B cell (primary cell): ENCODE measurements around the gene FGD4. TPM values are rescaled to one million over a fixed set of nuclear protein-coding genes. Genes with fewer than 3 reads are reported as not detected.

Experiments
- ATAC-seq: fragments of 200-7000 bp; cut with Tn5 transposase; one replicate; pipeline ENCODE4 v1.10.0; 2021; ENCODE audit warnings: low read depth, mild to moderate bottlenecking, moderate number of reproducible peaks, moderate library complexity
- CTCF ChIA-PET: fragments of 350-600 bp; sonication (Branson Sonifier 250); formaldehyde crosslinking; loops from one replicate; lab custom pipeline; 2021; ENCODE audit warnings: antibody characterized with exemption, inconsistent platforms; lab: Charles Lee
- POLR2A ChIA-PET: fragments of 350-600 bp; sonication (Branson Sonifier 250); formaldehyde crosslinking; loops from one replicate; lab custom pipeline; 2021; ENCODE audit warnings: antibody characterized with exemption; lab: Charles Lee
- DNase-seq: peaks from one replicate; pipeline ENCODE4 v3.0.0; 2013
- H2AFZ ChIP-seq: 2 replicates; pipeline ENCODE4 v1.6.1; 2012; ENCODE audit warnings: mild to moderate bottlenecking, low read depth, low read length; ENCODE audit not compliant: insufficient read depth, poor library complexity, severe bottlenecking
- H3K27ac ChIP-seq, 2 donors: 1 replicate in 1 of 2; 2 replicates in 1 of 2; pipeline ENCODE4 v1.5.1; 2012 to 2013; ENCODE audit warnings: low read length in 2 of 2, mild to moderate bottlenecking in 2 of 2, moderate library complexity in 1 of 2
- H3K27me3 ChIP-seq, 4 experiments: fragments of 200-600 bp in 1 of 4; sonication (generic) in 1 of 4; replicated peaks in 1 of 4; 1 replicate in 2 of 4; 2 replicates in 2 of 4; pipeline versions ENCODE4 v1.6.1 to v1.7.0; 2013 to 2016; ENCODE audit warnings: low read length in 3 of 4, mild to moderate bottlenecking in 2 of 4, mixed read lengths in 1 of 4, moderate library complexity in 1 of 4; ENCODE audit not compliant: insufficient read depth in 4 of 4, control insufficient read depth in 3 of 4; ENCODE audit errors: control extremely low read depth in 1 of 4
- H3K36me3 ChIP-seq, 2 experiments: replicated peaks in 1 of 2; 1 replicate in 1 of 2; 2 replicates in 1 of 2; pipeline versions ENCODE4 v1.6.1 to v1.7.1; 2013; ENCODE audit warnings: low read length in 1 of 2; ENCODE audit not compliant: insufficient read depth in 2 of 2, control insufficient read depth in 1 of 2; ENCODE audit errors: control extremely low read depth in 1 of 2, extremely low read depth in 1 of 2
- H3K4me1 ChIP-seq, 2 donors: fragments of 200-600 bp in 1 of 2; sonication (generic) in 1 of 2; 1 replicate in 1 of 2; 2 replicates in 1 of 2; pipeline versions ENCODE4 v1.5.1 to v1.6.1; 2013 to 2017; ENCODE audit warnings: low read length in 2 of 2; ENCODE audit not compliant: control insufficient read depth in 2 of 2, insufficient read depth in 2 of 2
- H3K4me2 ChIP-seq: replicated peaks from 2 replicates; pipeline ENCODE3; 2012; ENCODE audit warnings: mild to moderate bottlenecking, low read depth, low read length; ENCODE audit not compliant: poor library complexity, severe bottlenecking
- H3K4me3 ChIP-seq, 5 experiments: fragments of 200-600 bp in 1 of 5; sonication (generic) in 1 of 5; 1 replicate in 3 of 5; 2 replicates in 2 of 5; pipeline versions ENCODE4 v1.5.1 to v1.7.0; 2011 to 2016; ENCODE audit warnings: low read length in 4 of 5, mild to moderate bottlenecking in 4 of 5, low read depth in 2 of 5, control low read depth in 1 of 5, moderate library complexity in 1 of 5; ENCODE audit not compliant: insufficient read depth in 1 of 5; ENCODE audit errors: control extremely low read depth in 1 of 5, extremely low read depth in 1 of 5
- H3K79me2 ChIP-seq: fragments of 200-600 bp; sonication (generic); one replicate; pipeline ENCODE4 v1.6.0; 2016; ENCODE audit warnings: low read length; ENCODE audit not compliant: control insufficient read depth, insufficient read depth
- H3K9ac ChIP-seq: fragments of 200-600 bp; sonication (generic); 2 replicates; pipeline ENCODE4 v1.6.1; 2017; ENCODE audit warnings: mild to moderate bottlenecking, low read length, moderate library complexity
- H3K9me3 ChIP-seq, 3 donors: one replicate each; pipeline versions ENCODE4 v1.6.1 to v1.7.1; 2013; ENCODE audit warnings: low read length in 2 of 3; ENCODE audit not compliant: control insufficient read depth in 2 of 3, insufficient read depth in 1 of 3; ENCODE audit errors: control extremely low read depth in 1 of 3
- H4K20me1 ChIP-seq: 2 replicates; pipeline ENCODE4 v1.6.0; 2012; ENCODE audit warnings: mild to moderate bottlenecking, low read length; ENCODE audit not compliant: insufficient read depth, control insufficient read depth, poor library complexity, severe bottlenecking
- H3K27ac Mint-ChIP-seq: one replicate; pipeline ENCODE4 v1.8.0; 2021; ENCODE audit warnings: mixed read lengths
- H3K27me3 Mint-ChIP-seq: one replicate; pipeline ENCODE4 v1.8.0; 2021; ENCODE audit warnings: mixed read lengths
- H3K4me1 Mint-ChIP-seq: one replicate; pipeline ENCODE4 v1.8.0; 2021; ENCODE audit warnings: mixed read lengths
- H3K4me3 Mint-ChIP-seq: one replicate; pipeline ENCODE4 v1.8.0; 2021; ENCODE audit warnings: mixed read lengths
- H3K9me3 Mint-ChIP-seq: one replicate; pipeline ENCODE4 v1.8.0; 2022; ENCODE audit warnings: mixed read lengths; ENCODE audit not compliant: insufficient read depth
- EZH2 ChIP-seq: IDR thresholded peaks from 2 replicates; pipeline ENCODE4 v1.6.1; 2012; ENCODE audit warnings: borderline replicate concordance, low read depth, mild to moderate bottlenecking, moderate library complexity, low read length; ENCODE audit not compliant: insufficient read depth, poor library complexity, severe bottlenecking
- WGBS: methylation state at CpG from one replicate; pipeline ENCODE4 v1.1.5; 2013; ENCODE audit warnings: missing lambda C conversion rate; ENCODE audit not compliant: insufficient coverage; 5-methylcytosine and 5-hydroxymethylcytosine counted together
- intact Hi-C: fragments of 100-400 bp; cut with micrococcal nuclease; formaldehyde crosslinking; loops from one replicate; pipeline ENCODE4 v1.10.0; 2022
- polyA plus RNA-seq: library from polyadenylated mRNA; depleted of rRNA; stranded (reverse); fragments of >200 nt; gene quantifications from 2 replicates; pipeline ENCODE4 v1.2.3, GENCODE V29; 2012
- total RNA-seq, 2 donors: library from RNA; stranded (reverse); fragments of 120-200 nt in 1 of 2; gene quantifications; 1 replicate in 1 of 2; 2 replicates in 1 of 2; pipeline versions ENCODE4 v1.2.3 to v1.2.4, GENCODE V29; 2013 to 2022
- TF ChIP-seq, protein P1 (sequence below): fragments of 200-600 bp; IDR thresholded peaks from one replicate; pipeline ENCODE4 v1.8.0; 2022; ENCODE audit warnings: antibody characterized with exemption, mild to moderate bottlenecking

FGD4 gene
- total and polyA plus RNA-seq, 2 donors (not counting 1 experiment from before 2014, with no cell fraction given), result 2.1 to 2.8 TPM

- CTCF ChIA-PET, result interaction anchor here (1.1 kb wide), 1 partner anchor 17 kb away, joined by 3 read pairs; no protein-coding TSS in a partner anchor
- intact Hi-C loops, result no loop called here
- Histone ChIP-seq H2AFZ (no peak overlapping the region), H3K27ac (no peak overlapping the region), H4K20me1 (peaks cover 12% of the 10 kb centered on the region), H3K4me1 (no peaks in the 10 kb centered on the region), H3K9me3 (peaks cover 0 to 2% (median 0%) of the 10 kb centered on the region in 3 donors), H3K27me3 (no peaks in the 10 kb centered on the region), H3K9ac (no peak overlapping the region), H3K36me3 (peaks cover 0 to 3% of the 10 kb centered on the region in 2 experiments), H3K4me3 (no peak overlapping the region), H3K79me2 (peaks cover 99% of the 10 kb centered on the region), H3K4me2 (no peak overlapping the region)
- ATAC-seq (no peak), DNase-seq (no peak)
- TF ChIP-seq, protein P1, sequence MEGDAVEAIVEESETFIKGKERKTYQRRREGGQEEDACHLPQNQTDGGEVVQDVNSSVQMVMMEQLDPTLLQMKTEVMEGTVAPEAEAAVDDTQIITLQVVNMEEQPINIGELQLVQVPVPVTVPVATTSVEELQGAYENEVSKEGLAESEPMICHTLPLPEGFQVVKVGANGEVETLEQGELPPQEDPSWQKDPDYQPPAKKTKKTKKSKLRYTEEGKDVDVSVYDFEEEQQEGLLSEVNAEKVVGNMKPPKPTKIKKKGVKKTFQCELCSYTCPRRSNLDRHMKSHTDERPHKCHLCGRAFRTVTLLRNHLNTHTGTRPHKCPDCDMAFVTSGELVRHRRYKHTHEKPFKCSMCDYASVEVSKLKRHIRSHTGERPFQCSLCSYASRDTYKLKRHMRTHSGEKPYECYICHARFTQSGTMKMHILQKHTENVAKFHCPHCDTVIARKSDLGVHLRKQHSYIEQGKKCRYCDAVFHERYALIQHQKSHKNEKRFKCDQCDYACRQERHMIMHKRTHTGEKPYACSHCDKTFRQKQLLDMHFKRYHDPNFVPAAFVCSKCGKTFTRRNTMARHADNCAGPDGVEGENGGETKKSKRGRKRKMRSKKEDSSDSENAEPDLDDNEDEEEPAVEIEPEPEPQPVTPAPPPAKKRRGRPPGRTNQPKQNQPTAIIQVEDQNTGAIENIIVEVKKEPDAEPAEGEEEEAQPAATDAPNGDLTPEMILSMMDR, result no peak
- no peak for TF ChIP-seq EZH2
- Mint-ChIP-seq H3K27me3 (no peaks in the 10 kb centered on the region), H3K4me3 (no peak overlapping the region), H3K27ac (no peak overlapping the region), H3K4me1 (peaks cover 16% of the 10 kb centered on the region), H3K9me3 (no peaks in the 10 kb centered on the region)
- POLR2A ChIA-PET, result no interaction called here
Measured at GRCh38 chr12:32688786-32689185, 289.4 kb downstream of the FGD4 start.

DNA sequence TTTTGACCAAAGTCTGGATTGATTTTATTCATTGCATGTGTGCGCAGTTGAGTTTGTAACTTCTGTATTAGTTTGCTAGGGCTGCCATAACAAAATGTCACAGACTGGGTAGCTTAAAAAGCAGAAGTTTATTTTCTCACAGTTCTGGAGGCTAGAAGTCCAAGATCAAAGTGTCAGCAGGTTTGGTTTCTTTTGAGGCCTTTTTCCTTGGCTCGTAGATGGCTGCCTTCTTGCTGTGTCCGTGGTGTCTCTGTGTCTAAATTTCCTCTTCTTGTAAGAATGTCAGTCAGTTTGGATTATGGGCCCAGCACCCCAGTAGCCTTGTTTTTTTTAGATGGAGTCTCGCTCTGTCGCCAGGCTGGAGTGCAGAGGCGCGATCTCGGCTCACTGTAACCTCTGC, 291.6 kb downstream of the FGD4 start:
- no peak for DNase-seq
- ATAC-seq, result no peak
- Mint-ChIP-seq H3K9me3 (no peaks in the 10 kb centered on the region), H3K27ac (no peak overlapping the region), H3K4me3 (no peak overlapping the region), H3K27me3 (no peaks in the 10 kb centered on the region), H3K4me1 (peaks cover 18% of the 10 kb centered on the region)
- Histone ChIP-seq H4K20me1 (peaks cover 12% of the 10 kb centered on the region), H3K4me3 (no peak overlapping the region), H3K9me3 (peaks cover 1 to 3% (median 2%) of the 10 kb centered on the region in 3 donors), H3K27ac (no peak overlapping the region), H3K36me3 (peaks cover 4% of the 10 kb centered on the region in 2 experiments), H3K9ac (no peak overlapping the region), H2AFZ (no peak overlapping the region), H3K27me3 (no peaks in the 10 kb centered on the region), H3K79me2 (peaks cover 99% of the 10 kb centered on the region), H3K4me2 (no peak overlapping the region), H3K4me1 (no peaks in the 10 kb centered on the region)
- WGBS, result 100% methylated on average over 5 of the region's 8 CpGs
- CTCF ChIA-PET, result no interaction called here
- POLR2A ChIA-PET, result no interaction called here
- TF ChIP-seq, protein P1, result no peak
- TF ChIP-seq EZH2, result no peak
- intact Hi-C loops, result no loop called here
